RWPE1 (cell line): ENCODE measurements around the gene MYLK4.

Experiments
- CTCF ChIA-PET: fragments of 350-600 bp; sonication (Branson Sonifier 250); formaldehyde crosslinking; extraction: SDS; loops from one replicate; lab custom pipeline; 2021; lab: Yijun Ruan, JAX
- POLR2A ChIA-PET: fragments of 400-600 bp; formaldehyde crosslinking; extraction: SDS; loops from one replicate; lab custom pipeline; 2020; ENCODE audit warnings: antibody characterized with exemption; ENCODE audit not compliant: low non-redundant PET; lab: Yijun Ruan, JAX
- DNase-seq: peaks from one replicate; pipeline ENCODE4 v3.0.0; 2012; ENCODE audit warnings: low spot score
- H3K27ac ChIP-seq: fragments of 450-650 bp; 2 replicates; pipeline ENCODE4 v1.5.1; 2017
- TF ChIP-seq, protein P1 (sequence below): fragments of 450-650 bp; conservative IDR thresholded peaks from 2 replicates; pipeline ENCODE4 v1.5.1; 2017; ENCODE audit warnings: low read depth, mild to moderate bottlenecking

The MYLK4 gene

DNA sequence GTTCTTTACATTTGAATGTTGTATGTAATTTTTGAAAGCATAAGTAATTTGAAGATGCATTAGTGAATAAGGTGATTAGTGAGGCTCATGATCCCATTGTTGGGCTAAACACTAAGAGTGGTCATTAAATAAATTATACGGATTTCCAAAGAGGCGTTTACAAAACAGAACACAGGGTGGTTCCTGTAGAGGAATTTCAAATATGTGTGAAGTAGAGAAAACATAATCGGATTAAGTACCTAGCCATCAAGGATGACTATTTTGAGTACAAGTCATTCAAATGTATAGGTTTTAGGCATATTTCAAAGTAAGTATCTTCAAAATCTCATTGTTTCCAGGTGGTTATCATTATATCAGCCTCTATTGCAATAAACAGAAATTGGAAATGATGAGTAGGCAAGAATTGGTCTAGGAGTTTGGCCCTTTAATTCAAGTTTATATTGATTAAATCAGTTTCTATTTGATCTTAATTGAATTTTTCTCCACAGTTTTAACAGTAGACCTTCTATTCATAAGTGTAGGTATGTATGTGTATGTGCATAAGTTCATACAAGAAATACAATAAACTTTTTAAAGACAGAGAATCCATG, 94.8 kb downstream of the MYLK4 start:
- TF ChIP-seq, protein P1, sequence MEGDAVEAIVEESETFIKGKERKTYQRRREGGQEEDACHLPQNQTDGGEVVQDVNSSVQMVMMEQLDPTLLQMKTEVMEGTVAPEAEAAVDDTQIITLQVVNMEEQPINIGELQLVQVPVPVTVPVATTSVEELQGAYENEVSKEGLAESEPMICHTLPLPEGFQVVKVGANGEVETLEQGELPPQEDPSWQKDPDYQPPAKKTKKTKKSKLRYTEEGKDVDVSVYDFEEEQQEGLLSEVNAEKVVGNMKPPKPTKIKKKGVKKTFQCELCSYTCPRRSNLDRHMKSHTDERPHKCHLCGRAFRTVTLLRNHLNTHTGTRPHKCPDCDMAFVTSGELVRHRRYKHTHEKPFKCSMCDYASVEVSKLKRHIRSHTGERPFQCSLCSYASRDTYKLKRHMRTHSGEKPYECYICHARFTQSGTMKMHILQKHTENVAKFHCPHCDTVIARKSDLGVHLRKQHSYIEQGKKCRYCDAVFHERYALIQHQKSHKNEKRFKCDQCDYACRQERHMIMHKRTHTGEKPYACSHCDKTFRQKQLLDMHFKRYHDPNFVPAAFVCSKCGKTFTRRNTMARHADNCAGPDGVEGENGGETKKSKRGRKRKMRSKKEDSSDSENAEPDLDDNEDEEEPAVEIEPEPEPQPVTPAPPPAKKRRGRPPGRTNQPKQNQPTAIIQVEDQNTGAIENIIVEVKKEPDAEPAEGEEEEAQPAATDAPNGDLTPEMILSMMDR: no peak
- DNase-seq: no peak
- H3K27ac ChIP-seq: no peak overlapping the region
- ChIA-PET CTCF (no interaction called here), POLR2A (no interaction called here)

DNA sequence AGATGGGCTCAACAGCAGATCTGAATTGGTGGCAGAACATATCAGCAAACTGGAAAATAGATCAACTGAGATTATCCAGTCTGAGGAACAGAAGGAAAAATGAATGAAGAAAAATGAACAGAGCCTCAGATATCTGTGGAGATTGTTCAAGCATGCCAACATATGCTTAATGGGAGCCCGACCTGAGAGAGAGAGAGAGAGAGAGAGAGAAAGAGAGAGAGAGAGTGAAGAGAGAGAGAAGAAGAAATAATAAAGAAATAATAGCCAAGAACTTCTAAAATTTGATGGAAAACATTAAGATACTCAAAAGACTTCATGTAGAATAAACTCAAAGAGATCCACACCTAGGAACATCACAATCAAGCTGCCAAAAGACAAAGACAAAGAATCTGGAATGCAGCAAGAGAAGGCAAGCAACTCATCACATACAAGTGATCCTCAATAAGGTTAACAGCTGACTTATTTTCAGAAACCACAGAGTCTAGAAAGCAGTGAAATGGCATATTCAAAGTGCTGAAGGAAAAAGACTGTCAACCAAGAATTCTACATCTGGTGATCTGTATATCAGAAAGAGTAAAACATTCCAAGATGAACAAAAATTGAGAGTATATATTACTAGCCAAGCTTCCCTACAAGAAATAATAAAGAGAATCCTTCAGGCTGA, 97.2 kb downstream of the MYLK4 start:
- TF ChIP-seq, protein P1: no peak
- ChIA-PET POLR2A (no interaction called here), CTCF (no interaction called here)
- H3K27ac ChIP-seq: no peak overlapping the region
- DNase-seq: no peak

DNA sequence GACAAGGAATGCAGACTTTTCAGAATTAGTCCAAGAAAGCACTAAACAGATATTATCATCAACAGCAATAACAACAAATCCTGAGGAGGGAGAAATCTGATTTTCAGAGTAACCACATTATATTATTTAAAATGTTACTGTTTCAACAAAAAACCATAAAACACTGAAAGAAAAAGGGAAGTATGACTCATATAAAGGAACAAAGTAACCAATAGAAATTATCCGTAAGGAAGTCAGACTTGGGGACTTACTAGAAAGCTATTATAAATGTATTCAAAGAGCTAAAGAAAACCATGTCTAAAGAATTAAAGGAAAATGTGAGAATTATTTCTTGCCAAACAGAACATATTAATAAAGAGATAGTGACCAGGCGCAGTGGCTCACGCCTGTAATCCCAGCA, 98.1 kb downstream of the MYLK4 start:
- H3K27ac ChIP-seq: no peak overlapping the region
- DNase-seq: no peak
- ChIA-PET POLR2A (no interaction called here), CTCF (no interaction called here)
- TF ChIP-seq, protein P1: no peak

DNA sequence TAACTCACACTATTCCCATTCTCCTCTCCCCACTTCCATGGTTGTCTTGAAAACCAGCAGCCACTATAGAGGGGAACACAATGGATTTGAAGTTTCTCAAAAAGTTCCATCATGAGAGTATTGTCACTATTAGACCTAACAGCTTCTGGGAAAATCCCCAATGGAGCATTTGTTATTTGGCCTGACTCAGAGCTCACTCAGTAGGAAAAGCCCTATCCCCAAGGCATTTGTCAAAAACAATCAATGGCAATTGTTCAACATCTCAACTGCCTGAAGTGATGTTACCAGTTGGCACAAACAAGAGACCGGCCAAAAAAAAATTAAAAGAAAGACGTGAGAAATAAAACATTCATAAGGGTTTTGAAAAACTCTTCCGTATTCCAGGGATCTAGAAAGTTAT, 98.8 kb downstream of the MYLK4 start:
- ChIA-PET CTCF (interaction anchor here (1.0 kb wide), 1 partner anchor 18 kb away, joined by 5 read pairs; no protein-coding TSS in a partner anchor), POLR2A (no interaction called here)
- DNase-seq: no peak
- H3K27ac ChIP-seq: no peak overlapping the region
- TF ChIP-seq, protein P1: no peak

DNA sequence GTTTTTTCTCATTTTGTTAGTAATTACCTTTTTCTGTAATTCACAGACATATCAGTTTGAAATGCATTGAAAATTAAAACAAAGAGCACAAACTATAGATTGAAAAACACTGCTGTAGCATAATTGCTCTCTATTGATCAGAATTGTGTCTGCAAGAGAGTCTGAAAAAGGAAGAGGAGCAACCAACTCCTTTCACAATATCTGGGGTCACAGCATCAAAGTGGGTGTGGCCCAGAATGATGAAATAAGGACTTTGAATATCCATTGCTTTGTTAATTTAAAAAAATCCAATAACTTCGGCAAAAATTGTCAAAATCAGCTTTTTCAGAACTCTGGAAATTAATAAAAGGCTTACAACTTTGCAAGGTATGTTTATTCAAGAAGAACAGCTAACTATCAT, 99.2 kb downstream of the MYLK4 start:
- ChIA-PET CTCF (interaction anchor here (1.0 kb wide), 1 partner anchor 17 kb away, joined by 5 read pairs; no protein-coding TSS in a partner anchor), POLR2A (no interaction called here)
- no peak overlapping the region for H3K27ac ChIP-seq
- no peak for DNase-seq
- TF ChIP-seq, protein P1: no peak

DNA sequence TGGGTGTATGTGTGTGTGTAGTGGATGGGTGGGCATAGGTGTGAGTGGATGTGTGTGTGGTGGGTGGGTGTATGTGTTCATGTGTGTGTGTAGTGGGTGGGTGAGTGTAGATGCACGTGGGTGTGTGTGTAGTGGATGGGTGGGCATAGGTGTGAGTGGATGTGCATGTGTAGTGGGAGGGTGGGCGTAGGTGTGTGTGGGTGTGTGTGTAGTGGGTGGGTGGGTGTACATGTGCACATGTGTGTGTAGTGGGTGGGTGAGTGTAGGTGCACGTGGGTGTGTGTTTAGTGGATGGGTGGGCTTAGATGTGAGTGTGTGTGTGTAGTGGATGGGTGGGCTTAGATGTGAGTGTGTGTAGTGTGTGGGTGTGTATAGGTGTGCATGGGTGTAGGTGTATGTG, 104.4 kb downstream of the MYLK4 start:
- no peak overlapping the region for H3K27ac ChIP-seq
- CTCF ChIA-PET: interaction anchor here (2.4 kb wide), 1 partner anchor 12 kb away, joined by 8 read pairs; no protein-coding TSS in a partner anchor
- TF ChIP-seq, protein P1: no peak
- DNase-seq: no peak
- POLR2A ChIA-PET: no interaction called here
